HEK293 (cell line): ENCODE results near the gene VRTN.

Experiments
- CTCF ChIA-PET: fragments of 350-600 bp; formaldehyde crosslinking; extraction: SDS; loops from one replicate; lab custom pipeline; 2021; ENCODE audit warnings: antibody characterized with exemption; lab: Yijun Ruan, JAX
- POLR2A ChIA-PET: fragments of 300-600 bp; formaldehyde crosslinking; extraction: SDS; loops from one replicate; lab custom pipeline; 2020; ENCODE audit warnings: antibody characterized with exemption, inconsistent platforms; lab: Yijun Ruan, JAX
- H3K27ac ChIP-seq: fragments of 200-500 bp; sonication (Bioruptor generic); 2 replicates; pipeline ENCODE4 v1.5.1; 2014; ENCODE audit warnings: low read depth, low read length, control low read depth, inconsistent platforms; ENCODE audit errors: extremely low read depth
- H3K36me3 ChIP-seq, 2 experiments: fragments of 200-500 bp in 1 of 2; sonication (Bioruptor generic) in 1 of 2; 1 replicate in 1 of 2; 2 replicates in 1 of 2; pipeline ENCODE4 v1.5.1; 2014 to 2017; ENCODE audit warnings: inconsistent platforms in 2 of 2, low read length in 2 of 2; ENCODE audit not compliant: control insufficient read depth in 2 of 2, insufficient read depth in 1 of 2
- H3K4me1 ChIP-seq: fragments of 200-500 bp; sonication (Bioruptor generic); 2 replicates; pipeline ENCODE4 v1.5.1; 2014; ENCODE audit warnings: mild to moderate bottlenecking, low read length, inconsistent platforms; ENCODE audit not compliant: control insufficient read depth, insufficient read depth
- H3K4me3 ChIP-seq: 2 replicates; pipeline ENCODE4 v1.5.1; 2011; ENCODE audit warnings: low read depth, mild to moderate bottlenecking, control low read depth, low read length, moderate library complexity
- H3K9me3 ChIP-seq: fragments of 200-500 bp; sonication (Bioruptor generic); 2 replicates; pipeline ENCODE4 v1.5.1; 2014; ENCODE audit warnings: low read depth, low read length, inconsistent platforms; ENCODE audit not compliant: control insufficient read depth, insufficient read depth
- KLF10 ChIP-seq: fragments of 450-650 bp; IDR thresholded peaks from 2 replicates; pipeline ENCODE4 v1.5.1; 2018; ENCODE audit warnings: missing biosample characterization, mild to moderate bottlenecking, missing genetic modification characterization
- MZF1 ChIP-seq: fragments of 450-650 bp; formaldehyde crosslinking; IDR thresholded peaks from 2 replicates; pipeline ENCODE4 v1.5.1; 2017; ENCODE audit warnings: missing biosample characterization, missing genetic modification characterization, borderline replicate concordance
- TSHZ1 ChIP-seq: fragments of 450-650 bp; formaldehyde crosslinking; IDR thresholded peaks from 2 replicates; pipeline ENCODE4 v1.5.1; 2016; ENCODE audit warnings: missing biosample characterization, missing genetic modification characterization, borderline replicate concordance
- YY1 ChIP-seq: fragments of 450-650 bp; formaldehyde crosslinking; IDR thresholded peaks from 2 replicates; pipeline ENCODE4 v1.5.1; 2018; ENCODE audit warnings: missing biosample characterization, missing genetic modification characterization
- ZNF148 ChIP-seq: fragments of 450-650 bp; formaldehyde crosslinking; IDR thresholded peaks from 2 replicates; pipeline ENCODE4 v1.5.0; 2017; ENCODE audit warnings: missing biosample characterization, missing genetic modification characterization, borderline replicate concordance
- ZNF155 ChIP-seq: fragments of 450-650 bp; formaldehyde crosslinking; IDR thresholded peaks from 2 replicates; pipeline ENCODE4 v1.5.1; 2016; ENCODE audit warnings: missing biosample characterization, missing genetic modification characterization
- ZNF169 ChIP-seq: fragments of 450-650 bp; formaldehyde crosslinking; IDR thresholded peaks from 2 replicates; pipeline ENCODE4 v1.5.1; 2016; ENCODE audit warnings: missing biosample characterization, missing genetic modification characterization
- ZNF174 ChIP-seq: fragments of 450-650 bp; formaldehyde crosslinking; IDR thresholded peaks from 2 replicates; pipeline ENCODE4 v1.5.0; 2017; ENCODE audit warnings: missing biosample characterization, mild to moderate bottlenecking, missing genetic modification characterization
- ZNF2 ChIP-seq: fragments of 450-650 bp; formaldehyde crosslinking; IDR thresholded peaks from 2 replicates; pipeline ENCODE4 v1.5.1; 2016; ENCODE audit warnings: missing biosample characterization, missing genetic modification characterization
- ZNF24 ChIP-seq: fragments of 450-650 bp; formaldehyde crosslinking; IDR thresholded peaks from 2 replicates; pipeline ENCODE4 v1.5.1; 2016; ENCODE audit warnings: missing biosample characterization, missing genetic modification characterization
- ZNF302 ChIP-seq: fragments of 450-650 bp; formaldehyde crosslinking; IDR thresholded peaks from 2 replicates; pipeline ENCODE4 v1.5.1; 2016; ENCODE audit warnings: missing biosample characterization, missing genetic modification characterization, low read depth
- ZNF37A ChIP-seq: fragments of 450-650 bp; IDR thresholded peaks from 2 replicates; pipeline ENCODE4 v1.5.1; 2018; ENCODE audit warnings: missing biosample characterization, missing genetic modification characterization
- ZNF394 ChIP-seq: fragments of 450-650 bp; formaldehyde crosslinking; IDR thresholded peaks from 2 replicates; pipeline ENCODE4 v1.5.1; 2016; ENCODE audit warnings: missing biosample characterization, missing genetic modification characterization, mild to moderate bottlenecking, moderate library complexity, borderline replicate concordance
- ZNF549 ChIP-seq: fragments of 450-650 bp; IDR thresholded peaks from 2 replicates; pipeline ENCODE4 v1.5.1; 2018; ENCODE audit warnings: missing biosample characterization, missing genetic modification characterization, mild to moderate bottlenecking, inconsistent platforms, moderate library complexity
- ZNF610 ChIP-seq: fragments of 450-650 bp; formaldehyde crosslinking; IDR thresholded peaks from 2 replicates; pipeline ENCODE4 v1.5.1; 2016; ENCODE audit warnings: missing biosample characterization, missing genetic modification characterization, borderline replicate concordance
- ZNF658 ChIP-seq: fragments of 450-650 bp; formaldehyde crosslinking; IDR thresholded peaks from 2 replicates; pipeline ENCODE4; 2016; ENCODE audit warnings: missing biosample characterization, missing genetic modification characterization
- ZNF660 ChIP-seq: fragments of 450-650 bp; IDR thresholded peaks from 2 replicates; pipeline ENCODE4 v1.5.1; 2018; ENCODE audit warnings: missing biosample characterization, mild to moderate bottlenecking, missing genetic modification characterization
- ZNF692 ChIP-seq: fragments of 450-650 bp; formaldehyde crosslinking; IDR thresholded peaks from 2 replicates; pipeline ENCODE4 v1.5.1; 2016; ENCODE audit warnings: missing biosample characterization, missing genetic modification characterization
- ZNF791 ChIP-seq: fragments of 450-650 bp; formaldehyde crosslinking; IDR thresholded peaks from 2 replicates; pipeline ENCODE4 v1.5.1; 2016; ENCODE audit warnings: missing biosample characterization, missing genetic modification characterization
- TF ChIP-seq, protein P1 (sequence below): fragments of 450-650 bp; formaldehyde crosslinking; conservative IDR thresholded peaks from 2 replicates; pipeline ENCODE4 v1.5.1; 2016; ENCODE audit warnings: low read depth, missing biosample characterization, missing genetic modification characterization

The VRTN gene

GRCh38 chr14:74308695-74309094, 39.6 kb upstream of the VRTN start:
- CTCF ChIA-PET = interaction anchor here (0.6 to 2.1 kb wide), 5 partner anchors 9 to 191 kb away, joined by 3 to 5 read pairs (median 3); no protein-coding TSS in a partner anchor
- POLR2A ChIA-PET = interaction anchor here (0.7 kb wide), 1 partner anchor 10 kb away, joined by 6 read pairs; no protein-coding TSS in a partner anchor

GRCh38 chr14:74309125-74310022, 38.9 kb upstream of the VRTN start:
- no peaks in the 10 kb centered on the region for H3K9me3 ChIP-seq
- H3K4me1 ChIP-seq = no peaks in the 10 kb centered on the region
- no peak overlapping the region for H3K4me3 ChIP-seq
- no peak overlapping the region for H3K27ac ChIP-seq
- CTCF ChIA-PET = interaction anchor here (0.5 to 2.1 kb wide), 7 partner anchors 9 to 665 kb away, joined by 3 to 5 read pairs (median 3); no protein-coding TSS in a partner anchor
- POLR2A ChIA-PET = interaction anchor here (0.7 kb wide), 1 partner anchor 9 kb away, joined by 6 read pairs; no protein-coding TSS in a partner anchor
- H3K36me3 ChIP-seq = no peaks in the 10 kb centered on the region
- TF ChIP-seq ZNF37A (tag by site-specific recombination) (no peak), ZNF2 (tag by site-specific recombination) (no peak), ZNF660 (tag by site-specific recombination) (no peak), YY1 (tag by site-specific recombination) (no peak), MZF1 (tag by site-specific recombination) (no peak), ZNF169 (tag by site-specific recombination) (no peak), TSHZ1 (no peak), ZNF791 (tag by site-specific recombination) (no peak), ZNF174 (tag by site-specific recombination) (no peak), ZNF658 (no peak)
- TF ChIP-seq, protein P1, sequence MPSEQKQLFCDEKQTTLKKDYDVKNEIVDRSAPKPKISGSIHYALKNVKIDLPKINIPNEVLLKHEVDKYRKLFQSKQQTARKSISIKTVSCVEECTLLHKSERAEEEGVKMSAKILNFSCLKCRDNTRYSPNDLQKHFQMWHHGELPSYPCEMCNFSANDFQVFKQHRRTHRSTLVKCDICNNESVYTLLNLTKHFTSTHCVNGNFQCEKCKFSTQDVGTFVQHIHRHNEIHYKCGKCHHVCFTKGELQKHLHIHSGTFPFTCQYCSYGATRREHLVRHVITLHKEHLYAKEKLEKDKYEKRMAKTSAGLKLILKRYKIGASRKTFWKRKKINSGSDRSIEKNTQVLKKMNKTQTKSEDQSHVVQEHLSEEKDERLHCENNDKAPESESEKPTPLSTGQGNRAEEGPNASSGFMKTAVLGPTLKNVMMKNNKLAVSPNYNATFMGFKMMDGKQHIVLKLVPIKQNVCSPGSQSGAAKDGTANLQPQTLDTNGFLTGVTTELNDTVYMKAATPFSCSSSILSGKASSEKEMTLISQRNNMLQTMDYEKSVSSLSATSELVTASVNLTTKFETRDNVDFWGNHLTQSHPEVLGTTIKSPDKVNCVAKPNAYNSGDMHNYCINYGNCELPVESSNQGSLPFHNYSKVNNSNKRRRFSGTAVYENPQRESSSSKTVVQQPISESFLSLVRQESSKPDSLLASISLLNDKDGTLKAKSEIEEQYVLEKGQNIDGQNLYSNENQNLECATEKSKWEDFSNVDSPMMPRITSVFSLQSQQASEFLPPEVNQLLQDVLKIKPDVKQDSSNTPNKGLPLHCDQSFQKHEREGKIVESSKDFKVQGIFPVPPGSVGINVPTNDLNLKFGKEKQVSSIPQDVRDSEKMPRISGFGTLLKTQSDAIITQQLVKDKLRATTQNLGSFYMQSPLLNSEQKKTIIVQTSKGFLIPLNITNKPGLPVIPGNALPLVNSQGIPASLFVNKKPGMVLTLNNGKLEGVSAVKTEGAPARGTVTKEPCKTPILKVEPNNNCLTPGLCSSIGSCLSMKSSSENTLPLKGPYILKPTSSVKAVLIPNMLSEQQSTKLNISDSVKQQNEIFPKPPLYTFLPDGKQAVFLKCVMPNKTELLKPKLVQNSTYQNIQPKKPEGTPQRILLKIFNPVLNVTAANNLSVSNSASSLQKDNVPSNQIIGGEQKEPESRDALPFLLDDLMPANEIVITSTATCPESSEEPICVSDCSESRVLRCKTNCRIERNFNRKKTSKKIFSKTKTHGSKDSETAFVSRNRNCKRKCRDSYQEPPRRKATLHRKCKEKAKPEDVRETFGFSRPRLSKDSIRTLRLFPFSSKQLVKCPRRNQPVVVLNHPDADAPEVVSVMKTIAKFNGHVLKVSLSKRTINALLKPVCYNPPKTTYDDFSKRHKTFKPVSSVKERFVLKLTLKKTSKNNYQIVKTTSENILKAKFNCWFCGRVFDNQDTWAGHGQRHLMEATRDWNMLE (tag by site-specific recombination) = no peak

More at GRCh38 chr14:74308695-74309094, 39.6 kb upstream of the VRTN start:
- TF ChIP-seq ZNF610 (no peak), ZNF148 (tag by site-specific recombination) (no peak), ZNF155 (no peak), ZNF692 (tag by site-specific recombination) (no peak), KLF10 (tag by site-specific recombination) (no peak), ZNF394 (tag by site-specific recombination) (no peak), ZNF24 (tag by site-specific recombination) (no peak), ZNF549 (tag by site-specific recombination) (no peak), ZNF302 (tag by site-specific recombination) (no peak)
- Histone ChIP-seq H3K9me3 (no peaks in the 10 kb centered on the region), H3K4me1 (no peaks in the 10 kb centered on the region), H3K36me3 (no peaks in the 10 kb centered on the region), H3K4me3 (no peak overlapping the region), H3K27ac (no peak overlapping the region)
